Measurements from ENCODE around the gene CNN2.

CNN2 gene

DNA sequence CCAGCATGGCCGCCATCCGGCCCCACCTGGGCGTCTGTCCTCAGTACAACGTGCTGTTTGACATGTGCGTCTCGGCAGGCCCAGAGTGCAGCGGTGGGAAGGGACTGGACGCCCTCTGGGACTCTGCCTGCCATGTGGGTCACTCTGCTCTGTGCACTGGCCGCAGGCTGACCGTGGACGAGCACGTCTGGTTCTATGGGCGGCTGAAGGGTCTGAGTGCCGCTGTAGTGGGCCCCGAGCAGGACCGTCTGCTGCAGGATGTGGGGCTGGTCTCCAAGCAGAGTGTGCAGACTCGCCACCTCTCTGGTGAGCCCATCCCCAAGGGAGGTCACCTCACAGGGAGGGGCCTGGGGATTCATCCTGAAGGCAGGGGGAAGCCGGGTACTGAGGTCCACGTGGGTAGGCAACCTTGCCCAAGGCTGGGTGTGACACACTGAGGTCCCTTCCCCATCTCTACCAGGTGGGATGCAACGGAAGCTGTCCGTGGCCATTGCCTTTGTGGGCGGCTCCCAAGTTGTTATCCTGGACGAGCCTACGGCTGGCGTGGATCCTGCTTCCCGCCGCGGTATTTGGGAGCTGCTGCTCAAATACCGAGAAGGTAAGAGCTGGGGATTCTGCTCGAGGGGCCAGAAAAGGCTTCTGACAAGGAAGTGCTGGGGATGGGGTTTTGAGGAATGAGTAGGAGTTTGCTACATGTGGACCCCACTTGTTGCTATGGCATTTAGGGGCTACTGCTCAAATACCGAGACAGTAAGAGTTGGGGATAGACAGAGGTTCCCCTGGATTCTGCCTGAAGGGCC is 24.8 kb downstream of the CNN2 start:
- no peak overlapping the region for H3K4me3 ChIP-seq (ENCODE audit: low read depth, low read length)
- DNase-seq (ENCODE audit: low read depth), result no peak
- TF ChIP-seq, protein P1, sequence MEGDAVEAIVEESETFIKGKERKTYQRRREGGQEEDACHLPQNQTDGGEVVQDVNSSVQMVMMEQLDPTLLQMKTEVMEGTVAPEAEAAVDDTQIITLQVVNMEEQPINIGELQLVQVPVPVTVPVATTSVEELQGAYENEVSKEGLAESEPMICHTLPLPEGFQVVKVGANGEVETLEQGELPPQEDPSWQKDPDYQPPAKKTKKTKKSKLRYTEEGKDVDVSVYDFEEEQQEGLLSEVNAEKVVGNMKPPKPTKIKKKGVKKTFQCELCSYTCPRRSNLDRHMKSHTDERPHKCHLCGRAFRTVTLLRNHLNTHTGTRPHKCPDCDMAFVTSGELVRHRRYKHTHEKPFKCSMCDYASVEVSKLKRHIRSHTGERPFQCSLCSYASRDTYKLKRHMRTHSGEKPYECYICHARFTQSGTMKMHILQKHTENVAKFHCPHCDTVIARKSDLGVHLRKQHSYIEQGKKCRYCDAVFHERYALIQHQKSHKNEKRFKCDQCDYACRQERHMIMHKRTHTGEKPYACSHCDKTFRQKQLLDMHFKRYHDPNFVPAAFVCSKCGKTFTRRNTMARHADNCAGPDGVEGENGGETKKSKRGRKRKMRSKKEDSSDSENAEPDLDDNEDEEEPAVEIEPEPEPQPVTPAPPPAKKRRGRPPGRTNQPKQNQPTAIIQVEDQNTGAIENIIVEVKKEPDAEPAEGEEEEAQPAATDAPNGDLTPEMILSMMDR (IDR thresholded peaks at IDR 0.05; ENCODE audit: low read depth, low read length, missing control alignments), result no peak
- in situ Hi-C loops (cut with HindIII; ENCODE audit: low sequenced_read_pairs), result no loop called here

DNA sequence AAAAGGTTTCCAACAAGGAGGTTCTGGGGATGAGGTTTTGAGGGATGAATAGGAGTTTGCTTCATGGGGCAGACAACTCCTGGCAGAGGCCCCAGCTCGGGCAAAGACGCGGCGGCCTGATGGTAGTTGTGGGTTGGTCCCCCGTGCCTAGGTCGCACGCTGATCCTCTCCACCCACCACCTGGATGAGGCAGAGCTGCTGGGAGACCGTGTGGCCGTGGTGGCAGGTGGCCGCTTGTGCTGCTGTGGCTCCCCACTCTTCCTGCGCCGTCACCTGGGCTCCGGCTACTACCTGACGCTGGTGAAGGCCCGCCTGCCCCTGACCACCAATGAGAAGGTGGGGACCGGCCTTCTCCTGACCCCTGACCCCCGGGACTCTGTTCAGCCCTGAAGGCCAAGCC is 25.4 kb downstream of the CNN2 start:
- TF ChIP-seq, protein P1 (IDR thresholded peaks at IDR 0.05; ENCODE audit: low read depth, low read length, missing control alignments), result no peak
- DNase-seq (ENCODE audit: low read depth), result no peak
- no peak overlapping the region for H3K4me3 ChIP-seq (ENCODE audit: low read depth, low read length)
- in situ Hi-C loops (cut with HindIII; ENCODE audit: low sequenced_read_pairs), result no loop called here

DNA sequence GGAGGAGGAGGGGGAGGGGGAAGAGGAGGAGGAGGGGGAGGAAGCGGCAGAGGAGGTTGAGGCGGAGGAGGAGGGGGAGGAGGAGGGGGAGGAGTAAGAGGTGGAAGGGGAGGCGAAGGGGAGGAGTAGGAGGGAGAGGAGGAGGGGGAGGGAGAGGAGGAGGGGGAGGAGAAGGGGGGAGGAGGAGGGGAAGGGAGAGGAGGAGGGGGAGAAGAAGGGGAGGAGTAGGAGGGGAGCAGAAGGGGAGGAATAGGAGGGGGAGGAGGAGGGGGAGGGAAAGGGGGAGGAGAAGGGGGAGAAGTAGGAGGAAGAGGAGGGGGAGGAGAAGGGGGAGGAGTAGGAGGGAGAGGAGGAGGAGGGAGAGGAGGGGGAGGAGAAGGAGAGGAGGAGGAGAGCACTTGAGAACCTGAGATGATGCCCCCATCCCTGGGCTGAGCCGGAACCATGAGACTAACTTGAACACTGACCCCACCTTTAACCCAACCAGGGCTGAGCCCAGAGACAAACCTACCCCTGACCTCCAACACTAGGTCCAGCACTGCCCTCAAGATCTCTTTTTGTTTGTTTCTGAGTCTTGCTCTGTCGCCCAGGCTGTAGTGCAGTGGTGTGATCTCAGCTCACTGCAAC is 26.1 kb downstream of the CNN2 start:
- in situ Hi-C loops (cut with HindIII; ENCODE audit: low sequenced_read_pairs), result no loop called here
- TF ChIP-seq, protein P1 (IDR thresholded peaks at IDR 0.05; ENCODE audit: low read depth, low read length, missing control alignments), result no peak
- no peak overlapping the region for H3K4me3 ChIP-seq (ENCODE audit: low read depth, low read length)
- DNase-seq (ENCODE audit: low read depth), result no peak

DNA sequence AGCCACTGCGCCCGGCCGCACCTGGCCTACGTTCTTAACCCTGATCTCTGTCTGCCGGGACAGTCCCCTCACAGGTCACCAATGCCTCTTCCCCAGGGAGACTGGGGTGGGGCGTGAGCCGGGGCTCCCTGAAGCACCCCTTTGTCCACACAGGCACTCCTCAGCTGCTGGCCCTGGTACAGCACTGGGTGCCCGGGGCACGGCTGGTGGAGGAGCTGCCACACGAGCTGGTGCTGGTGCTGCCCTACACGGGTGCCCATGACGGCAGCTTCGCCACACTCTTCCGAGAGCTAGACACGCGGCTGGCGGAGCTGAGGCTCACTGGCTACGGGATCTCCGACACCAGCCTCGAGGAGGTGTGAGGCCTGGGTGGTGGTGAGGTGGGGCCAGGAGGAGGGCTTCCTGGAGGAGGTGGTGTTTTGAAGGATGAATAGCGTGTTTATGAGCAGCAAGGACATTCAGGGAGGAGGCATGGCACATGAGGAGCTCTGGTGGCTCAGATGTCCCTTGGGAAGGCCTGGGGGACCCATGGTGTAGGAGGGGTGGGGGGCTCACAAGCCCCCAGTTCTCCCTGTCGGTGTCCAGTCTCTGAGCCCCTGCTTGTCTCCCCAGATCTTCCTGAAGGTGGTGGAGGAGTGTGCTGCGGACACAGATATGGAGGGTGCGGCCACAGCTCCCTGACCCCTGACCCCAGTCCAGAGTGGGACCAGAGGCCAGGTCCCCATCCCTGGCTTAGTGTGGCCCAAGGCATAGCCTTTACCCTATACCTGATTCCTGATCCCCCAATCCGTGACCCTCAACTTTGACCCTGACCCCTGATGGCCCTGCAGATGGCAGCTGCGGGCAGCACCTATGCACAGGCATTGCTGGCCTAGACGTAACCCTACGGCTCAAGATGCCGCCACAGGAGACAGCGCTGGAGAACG is 27.0 kb downstream of the CNN2 start:
- no peak for DNase-seq (ENCODE audit: low read depth)
- in situ Hi-C loops (cut with HindIII; ENCODE audit: low sequenced_read_pairs), result no loop called here
- H3K4me3 ChIP-seq (ENCODE audit: low read depth, low read length), result no peak overlapping the region
- TF ChIP-seq, protein P1 (IDR thresholded peaks at IDR 0.05; ENCODE audit: low read depth, low read length, missing control alignments), result no peak

DNA sequence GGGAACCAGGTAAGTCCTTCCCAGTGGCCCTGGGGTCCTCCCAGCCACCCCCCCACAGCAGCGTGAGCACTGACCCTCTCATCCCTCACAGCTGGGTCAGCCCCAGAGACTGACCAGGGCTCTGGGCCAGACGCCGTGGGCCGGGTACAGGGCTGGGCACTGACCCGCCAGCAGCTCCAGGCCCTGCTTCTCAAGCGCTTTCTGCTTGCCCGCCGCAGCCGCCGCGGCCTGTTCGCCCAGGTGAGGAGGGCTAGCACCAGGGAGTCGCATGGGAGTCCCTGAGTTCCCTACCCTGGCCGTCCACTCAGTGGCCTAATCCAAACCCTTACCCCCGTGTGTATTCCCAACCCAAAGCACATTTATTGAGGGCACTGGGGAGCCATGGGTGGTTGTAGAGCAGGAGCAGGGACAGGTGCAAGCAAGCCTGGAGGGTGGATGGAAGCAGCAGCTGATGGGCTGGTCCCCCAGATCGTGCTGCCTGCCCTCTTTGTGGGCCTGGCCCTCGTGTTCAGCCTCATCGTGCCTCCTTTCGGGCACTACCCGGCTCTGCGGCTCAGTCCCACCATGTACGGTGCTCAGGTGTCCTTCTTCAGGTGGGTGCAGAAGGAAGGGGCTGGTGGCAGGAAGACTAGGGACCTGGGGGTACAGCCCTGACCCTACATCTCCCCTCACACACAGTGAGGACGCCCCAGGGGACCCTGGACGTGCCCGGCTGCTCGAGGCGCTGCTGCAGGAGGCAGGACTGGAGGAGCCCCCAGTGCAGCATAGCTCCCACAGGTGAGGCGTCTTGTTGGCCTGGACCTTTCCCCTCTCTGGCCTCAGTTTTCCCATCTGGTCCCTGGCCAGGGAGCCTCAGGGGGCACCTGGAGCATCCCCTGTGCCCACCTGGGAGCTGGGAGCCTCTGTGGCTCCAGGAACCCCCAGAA is 28.0 kb downstream of the CNN2 start:
- TF ChIP-seq, protein P1 (IDR thresholded peaks at IDR 0.05; ENCODE audit: low read depth, low read length, missing control alignments), result no peak
- in situ Hi-C loops (cut with HindIII; ENCODE audit: low sequenced_read_pairs), result no loop called here

More for the DNA sequence above, 28.0 kb downstream of the CNN2 start:
- no peak overlapping the region for H3K4me3 ChIP-seq (ENCODE audit: low read depth, low read length)
- DNase-seq (ENCODE audit: low read depth), result no peak
